DMS53 (cell line): ENCODE data around the gene NRBP1.

Experiments
- DNase-seq: peaks from one replicate; lab custom pipeline; 2025; lab: John Stamatoyannopoulos, UW

The NRBP1 gene

DNA sequence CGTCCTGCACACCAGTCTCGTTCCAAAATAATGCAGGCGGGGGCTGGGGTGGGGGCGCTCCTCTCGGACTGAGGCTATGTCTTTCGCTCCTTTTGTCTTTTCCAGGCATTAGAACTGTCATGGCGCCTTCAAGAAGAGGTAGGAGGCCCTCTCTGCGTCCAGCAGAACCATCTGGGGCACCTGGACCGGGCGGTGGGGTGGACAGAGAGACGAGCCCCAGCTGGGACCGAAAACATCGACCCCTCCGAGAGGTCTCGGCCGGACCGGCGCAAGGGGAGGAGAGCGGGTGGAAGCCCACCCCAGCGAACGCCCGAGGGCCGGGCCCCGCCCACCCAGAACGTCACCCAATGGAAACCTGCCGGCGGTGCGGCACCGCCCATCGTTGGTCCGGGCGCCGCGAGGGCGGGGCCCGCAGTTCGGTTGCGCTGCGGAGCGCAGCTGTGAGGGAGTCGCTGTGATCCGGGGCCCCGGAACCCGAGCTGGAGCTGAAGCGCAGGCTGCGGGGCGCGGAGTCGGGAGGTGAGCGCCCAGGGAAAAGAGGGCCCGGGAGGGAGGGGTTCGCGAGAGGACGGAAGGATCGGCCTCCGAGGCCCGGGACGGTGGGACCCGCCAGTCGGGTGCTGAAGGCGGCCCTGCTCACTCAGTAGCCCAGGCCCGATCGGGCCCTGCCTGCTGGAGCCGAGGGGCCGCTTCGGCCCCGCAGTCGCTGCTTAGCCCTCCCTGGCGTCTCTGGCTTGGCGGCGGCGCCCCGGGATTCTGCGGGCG is at the start of gene NRBP1:
TSS of gene NRBP1 (plus strand) at position 419 of the 765 bp plus-strand sequence. CDS start 4,643 bp downstream, outside the sequence.
- DNase-seq: peak; percentile 92

DNA sequence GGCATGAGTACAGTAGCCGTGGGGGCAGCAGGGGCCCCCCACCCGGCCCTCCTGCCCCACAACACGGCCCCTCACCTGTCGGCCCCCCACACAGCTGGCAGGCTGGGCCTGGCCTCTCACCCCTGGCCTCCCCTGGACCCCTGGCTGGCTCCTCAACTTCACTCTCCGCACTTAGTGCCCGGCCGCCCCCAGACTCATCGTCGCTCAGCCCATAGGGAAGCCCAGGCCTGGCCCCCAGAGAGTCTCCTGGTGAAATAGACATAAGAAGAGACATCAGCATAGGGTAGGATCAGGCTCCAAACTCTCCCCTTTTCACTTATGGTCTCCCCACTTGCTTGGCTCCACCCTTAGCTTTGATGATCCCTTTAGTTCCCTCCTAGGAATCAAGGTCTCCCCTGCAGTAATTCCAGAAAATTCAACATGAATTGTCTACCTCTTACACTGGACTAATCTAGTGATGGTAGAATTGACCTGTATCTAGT is 49.6 kb upstream of the NRBP1 start:
- no peak for DNase-seq

DNA sequence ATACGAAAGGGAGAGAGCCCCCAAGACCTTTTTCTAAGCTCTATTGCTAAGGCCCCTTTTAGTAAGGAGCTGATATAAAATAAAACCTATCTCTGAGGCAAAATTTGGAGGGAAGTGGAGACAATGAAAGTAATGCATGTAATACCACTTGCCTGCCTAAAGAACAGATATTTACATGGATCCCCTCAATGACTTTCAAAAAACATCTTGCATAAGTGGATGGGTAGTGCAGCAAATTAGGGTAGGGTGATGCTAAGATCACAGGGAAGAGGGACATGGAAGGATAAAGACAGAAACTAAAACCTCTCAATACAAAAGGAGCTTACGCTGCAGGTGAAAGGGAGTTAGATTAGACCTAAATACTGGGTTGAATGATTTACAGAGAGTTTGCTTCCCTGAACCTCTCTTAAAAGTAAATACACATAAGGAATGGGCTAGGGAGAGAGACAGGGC is 49.0 kb upstream of the NRBP1 start:
- DNase-seq: no peak

DNA sequence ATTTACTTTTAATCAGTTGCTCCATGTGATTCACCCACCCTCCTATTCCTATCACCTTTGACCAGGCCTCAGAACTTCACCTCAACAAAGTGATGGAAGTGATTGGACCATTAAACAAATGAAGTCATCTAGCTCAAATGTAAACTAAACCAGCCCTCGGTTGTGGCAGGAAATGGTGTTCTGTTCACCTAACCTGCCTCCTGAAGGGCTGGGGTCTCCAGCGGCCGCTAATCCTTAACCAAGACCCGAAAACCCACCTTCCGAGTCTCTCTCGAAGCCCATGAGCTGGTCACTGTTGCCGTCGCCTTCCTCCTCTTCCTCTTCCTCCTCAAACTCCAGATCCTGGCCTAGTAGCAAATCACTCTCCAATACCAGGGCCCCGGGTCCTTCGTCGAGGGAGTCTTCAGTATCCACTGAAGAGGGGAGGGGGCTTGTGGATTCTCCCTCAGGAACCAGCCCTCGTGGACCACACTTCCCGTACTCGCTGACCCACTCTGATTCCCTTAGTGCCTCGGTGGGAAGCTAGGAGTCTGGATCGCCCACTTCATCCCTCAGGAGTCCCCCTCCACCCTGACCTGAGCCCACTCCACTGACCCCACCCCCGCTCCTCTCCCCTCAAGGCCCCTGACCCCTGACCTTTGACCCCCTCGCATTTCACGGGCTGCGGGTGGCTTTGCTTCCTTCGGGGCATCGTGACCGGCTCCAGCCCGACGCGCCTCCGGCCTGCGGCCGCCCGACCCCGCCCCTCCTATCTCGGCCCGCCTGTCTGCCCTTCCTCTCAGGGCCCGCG is 48.4 kb upstream of the NRBP1 start:
- peak; percentile 70 for DNase-seq

DNA sequence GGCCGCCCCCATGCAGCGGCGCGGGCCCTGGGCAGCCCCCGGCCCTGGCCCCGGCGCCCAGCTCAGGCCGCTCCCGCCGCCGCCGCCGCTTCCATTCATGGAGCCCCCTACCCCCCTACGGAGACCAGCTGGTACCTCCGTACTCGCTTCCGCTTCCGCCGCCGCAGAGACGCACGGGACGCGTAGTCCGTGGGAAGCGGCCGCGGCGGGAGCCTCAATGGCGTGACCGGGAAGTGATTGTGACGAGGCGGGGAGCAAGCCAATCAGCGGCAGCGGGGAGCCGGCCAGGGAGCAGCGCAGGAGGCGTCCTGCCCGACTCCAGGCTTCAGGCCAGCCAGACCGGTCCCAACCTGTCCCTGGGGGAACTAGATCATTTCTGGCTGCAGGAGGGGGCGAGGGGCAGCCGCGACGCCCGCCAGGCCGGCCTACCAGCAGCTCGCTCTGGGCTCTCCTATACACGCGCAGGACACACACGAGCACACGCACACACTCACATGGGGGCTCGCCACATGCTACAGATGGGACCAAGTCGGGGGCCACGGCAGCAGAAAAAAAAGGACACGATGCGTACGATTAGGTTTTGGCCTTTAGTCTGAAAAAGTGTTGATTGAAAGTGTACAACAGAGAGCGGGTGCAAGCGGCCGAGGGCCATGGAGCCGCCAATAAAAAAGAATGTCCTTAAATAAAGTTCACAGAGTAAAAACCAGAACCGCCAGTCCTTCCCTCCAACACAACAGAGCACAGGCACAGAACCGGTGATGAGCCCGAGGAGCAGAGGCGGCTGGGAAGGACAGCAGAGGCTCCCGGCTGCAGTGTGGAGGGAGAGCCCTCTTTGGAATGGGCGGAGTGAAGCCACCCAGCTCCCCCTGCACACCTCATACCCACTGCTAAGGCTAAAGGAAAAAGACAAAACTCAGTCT is 47.5 kb upstream of the NRBP1 start, which contains the start of gene ZNF513:
TSS of gene ZNF513 (minus strand) at position 109 of the 920 bp plus-strand sequence. CDS start 208 bp downstream, outside the sequence.
- peak; percentile 97 for DNase-seq

DNA sequence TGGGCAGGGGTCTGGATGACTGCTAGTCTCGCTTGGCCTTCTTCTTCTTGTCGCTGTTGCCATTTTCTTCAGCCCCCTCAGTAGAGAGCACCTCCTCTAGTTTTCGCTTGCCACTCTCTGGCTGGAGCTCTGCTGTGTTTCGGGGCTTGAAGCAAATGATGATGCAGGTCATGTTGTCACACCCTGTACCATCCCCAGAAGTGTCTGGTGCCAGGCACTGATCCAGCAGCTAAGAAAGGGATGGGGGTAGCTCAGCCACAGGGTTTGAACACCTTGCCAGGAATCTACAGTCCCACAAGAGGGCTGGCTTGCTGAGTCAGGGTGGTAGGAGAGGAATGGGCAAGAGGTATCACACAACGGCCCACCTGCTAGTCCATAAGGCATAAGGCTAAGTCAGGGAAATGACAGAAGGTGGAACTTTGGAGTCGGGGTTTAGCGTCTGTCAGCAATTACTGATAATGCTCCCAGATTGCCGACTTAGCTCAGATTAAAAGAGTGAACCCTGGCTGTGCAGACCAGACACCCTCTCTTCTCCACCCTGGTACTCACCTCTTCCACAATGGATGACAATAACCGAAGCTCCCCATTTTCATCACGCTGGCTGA is 46.8 kb upstream of the NRBP1 start:
- no peak for DNase-seq

DNA sequence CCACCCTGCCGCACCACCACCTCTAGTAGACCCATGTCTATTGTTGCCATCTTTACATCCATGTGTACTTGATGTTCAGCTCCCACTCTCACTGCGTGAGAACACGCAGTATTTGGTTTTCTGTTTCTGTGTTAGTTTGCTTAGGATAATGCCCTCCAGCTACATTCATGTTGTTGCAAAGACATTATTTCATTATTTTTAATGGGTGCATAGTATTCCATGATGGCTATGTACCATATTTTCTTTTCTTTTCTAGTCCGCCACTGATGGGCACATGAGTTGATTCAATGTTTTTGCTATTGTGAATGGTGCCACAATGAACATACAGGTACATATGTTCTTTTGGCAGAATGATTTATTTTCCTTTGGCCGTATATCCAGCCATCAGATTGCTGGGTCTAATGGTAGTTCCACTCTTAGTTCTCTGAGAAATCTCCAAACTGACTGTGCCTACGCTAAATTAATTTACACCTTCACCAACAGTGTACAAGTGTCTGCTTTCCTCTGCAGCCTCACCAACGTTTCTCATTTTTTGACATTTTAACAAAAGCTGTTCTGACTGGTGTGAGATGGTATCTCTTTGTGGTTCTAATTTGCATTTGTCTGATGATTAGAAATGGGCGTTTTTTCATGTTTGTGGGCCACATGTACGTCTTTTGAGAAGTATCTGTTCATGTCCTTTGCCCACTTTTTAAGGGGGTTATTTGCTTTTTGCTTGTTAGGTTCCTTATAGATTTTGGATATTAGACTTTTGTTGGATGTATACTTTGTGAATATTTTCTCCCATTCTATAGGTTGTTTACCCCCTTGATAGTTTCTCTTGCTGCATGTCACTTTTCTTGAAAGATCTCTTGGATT is 37.4 kb upstream of the NRBP1 start:
- no peak for DNase-seq

DNA sequence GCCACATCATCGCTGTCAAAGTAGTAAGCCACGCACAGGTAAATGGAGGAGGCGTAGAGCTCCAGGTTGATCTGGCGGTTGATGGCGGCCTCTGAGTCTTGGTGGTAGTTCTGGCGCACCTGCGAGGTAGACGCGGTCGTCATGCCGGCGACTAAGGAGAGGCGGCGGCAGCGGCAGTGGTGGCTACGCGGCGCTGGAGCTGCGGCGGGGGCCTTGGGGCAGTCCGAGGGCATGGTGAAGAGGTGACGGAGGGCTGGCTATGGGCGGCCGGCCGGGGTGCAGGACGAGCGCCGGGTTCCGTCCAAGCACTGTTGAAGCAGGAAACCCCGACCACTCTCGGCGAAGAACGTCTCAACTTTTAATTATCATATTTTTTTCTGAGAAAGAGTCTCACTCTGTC is 35.2 kb upstream of the NRBP1 start:
- no peak for DNase-seq

DNA sequence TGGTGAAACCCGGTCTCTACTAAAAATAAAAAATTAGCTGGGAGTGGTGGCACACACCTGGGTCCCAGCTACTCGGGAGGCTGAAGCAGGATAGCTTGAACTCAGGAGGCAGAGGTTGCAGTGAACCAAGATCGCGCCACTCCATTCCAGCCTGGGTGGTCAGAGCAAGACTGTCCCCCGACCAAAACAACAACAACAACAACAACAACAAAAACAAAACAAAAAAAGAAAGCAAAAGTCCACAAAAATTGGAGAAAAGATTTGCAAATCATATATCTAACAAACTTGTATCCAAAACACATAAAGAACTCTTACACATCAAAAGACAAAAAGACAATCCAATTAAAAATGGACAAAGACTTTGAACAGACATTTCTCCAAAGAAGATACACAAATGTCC is 29.5 kb upstream of the NRBP1 start:
- no peak for DNase-seq

DNA sequence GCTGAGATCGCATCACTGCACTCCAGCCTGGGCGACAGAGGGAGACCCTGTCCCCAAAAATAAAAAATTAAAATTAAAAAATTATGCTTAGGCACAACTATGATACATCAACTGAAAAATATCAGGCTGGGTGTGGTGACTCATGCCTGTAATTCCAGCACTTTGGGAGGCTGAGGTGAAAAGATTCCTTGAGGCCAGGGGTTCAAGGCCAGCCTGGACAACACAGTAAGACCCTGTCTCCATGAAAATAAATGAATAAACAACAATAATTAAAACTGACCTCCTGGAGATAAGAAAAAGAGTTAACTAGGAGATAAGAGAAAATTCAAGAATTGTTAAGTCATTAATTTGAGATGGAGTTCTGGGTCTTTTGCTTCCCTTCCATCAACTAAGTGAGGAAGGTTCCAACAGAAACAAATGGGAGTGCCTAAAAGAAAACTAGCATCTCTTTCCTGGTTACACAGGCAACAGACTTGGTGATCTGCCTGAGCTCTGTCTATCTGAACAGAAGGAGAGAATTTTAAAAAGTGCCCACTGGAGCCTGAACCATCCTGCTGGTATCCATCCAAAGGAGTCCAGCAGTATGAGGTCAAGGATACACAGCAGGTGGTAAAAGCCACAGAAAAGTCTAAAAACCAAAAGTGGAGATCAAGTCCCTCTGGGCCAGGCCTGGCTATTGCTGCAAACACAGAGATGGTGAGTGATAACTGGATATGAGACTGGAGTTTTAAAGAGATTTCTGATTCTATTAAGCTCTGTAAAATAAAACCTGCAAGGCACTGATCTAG is 27.9 kb upstream of the NRBP1 start:
- DNase-seq: no peak

DNA sequence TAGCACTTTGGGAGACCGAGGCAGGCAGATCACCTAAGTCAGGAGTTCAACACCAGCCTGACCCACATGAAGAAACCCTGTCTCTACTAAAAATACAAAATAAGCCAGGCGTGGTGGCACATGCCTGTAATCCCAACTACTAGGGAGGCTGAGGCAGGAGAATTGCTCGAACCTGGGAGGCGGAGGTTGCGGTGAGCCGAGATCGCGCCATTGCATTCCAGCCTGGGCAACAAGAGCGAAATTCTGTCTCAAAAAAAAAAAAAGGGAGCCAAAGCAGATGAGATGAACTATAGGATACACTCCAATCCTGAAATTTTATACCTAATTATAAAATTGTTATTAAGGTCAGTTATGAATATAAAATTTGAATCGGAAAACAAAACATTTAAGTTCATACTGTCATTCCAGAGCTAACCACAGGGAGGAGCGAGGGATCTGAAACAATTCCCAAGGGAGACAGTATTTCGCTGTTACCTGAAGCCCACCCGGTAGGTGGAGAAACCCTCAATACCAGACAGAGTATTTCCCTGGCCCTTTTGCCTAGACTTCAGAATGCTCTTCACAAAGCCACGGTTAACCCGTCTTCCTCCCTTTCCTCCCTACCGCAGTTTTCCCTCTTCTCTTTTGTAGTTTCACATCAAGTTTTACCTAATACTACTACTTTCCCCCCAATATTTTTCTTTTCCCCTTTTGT is 20.5 kb upstream of the NRBP1 start:
- peak; percentile 59 for DNase-seq

DNA sequence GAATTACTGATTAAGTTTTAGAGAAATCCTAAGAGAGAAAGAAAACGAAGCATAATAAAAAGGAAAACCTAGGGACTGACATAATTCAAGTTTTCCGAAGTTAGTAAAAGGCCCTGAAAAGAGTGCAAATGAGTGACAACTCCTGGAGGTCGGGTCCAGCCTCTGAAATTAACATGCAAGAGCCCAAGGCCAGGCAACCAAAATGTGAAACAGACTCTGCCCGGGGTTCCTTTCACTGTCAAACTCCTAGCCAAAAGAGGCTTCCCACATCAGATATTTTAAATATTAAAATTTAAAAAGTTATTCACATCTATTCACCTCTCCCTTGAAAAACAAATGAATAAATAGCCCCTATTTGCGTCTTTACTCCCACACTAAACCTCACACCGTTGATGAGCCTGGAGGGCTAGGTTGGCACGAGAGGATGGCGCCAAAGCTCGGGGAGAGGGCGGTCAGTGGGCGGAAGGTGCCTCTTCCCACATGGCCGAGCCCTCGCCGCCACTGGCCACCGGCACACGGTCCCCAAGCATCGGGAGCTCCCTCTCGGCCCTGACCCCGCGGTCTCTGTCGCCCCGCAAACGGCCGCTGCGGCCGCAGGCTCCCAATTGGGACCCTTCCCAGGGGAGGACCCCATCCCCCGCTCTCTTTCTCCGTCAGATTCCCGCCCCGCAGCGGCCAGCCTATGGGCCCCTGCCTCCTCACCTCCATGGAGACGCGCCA is 19.7 kb upstream of the NRBP1 start:
- peak; percentile 63 for DNase-seq

DNA sequence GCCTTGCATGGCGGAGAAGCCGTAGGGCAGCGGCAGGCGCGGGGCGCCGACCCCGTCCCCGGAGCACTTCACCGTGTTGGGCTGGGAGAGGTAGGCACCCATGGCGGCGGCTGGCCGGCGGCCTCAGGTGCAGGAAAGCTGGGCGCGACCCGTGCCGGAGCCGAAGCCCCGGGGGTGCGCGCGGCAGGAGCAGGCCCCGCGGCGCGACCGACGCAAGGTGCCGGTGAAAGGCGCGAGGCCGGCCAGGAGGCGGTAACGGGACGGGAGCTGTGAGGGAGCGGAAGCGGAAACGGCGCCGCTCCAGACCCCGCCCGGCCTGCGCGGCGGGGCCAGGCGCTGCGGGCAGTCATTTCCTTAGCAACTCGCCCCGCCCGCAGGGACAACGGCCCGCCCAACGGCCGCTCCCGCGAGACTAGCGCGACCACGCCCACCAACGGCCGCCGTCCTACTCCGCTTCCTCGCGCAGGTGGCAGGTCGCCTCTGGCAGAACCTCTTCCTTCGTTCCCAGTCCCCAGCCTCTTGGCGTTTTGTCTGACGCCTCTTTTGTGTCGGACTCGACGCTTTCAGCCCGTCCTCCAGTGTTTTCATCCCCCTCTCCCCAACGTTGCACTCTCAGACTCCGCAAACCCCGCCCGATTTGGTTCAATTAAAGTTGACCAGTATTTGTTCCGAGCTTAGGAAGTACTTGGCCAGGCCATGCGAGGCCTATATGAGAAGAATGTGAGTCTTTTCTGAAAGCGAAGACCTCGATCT is 18.9 kb upstream of the NRBP1 start, which contains the start of gene PPM1G:
TSS of gene PPM1G (minus strand) at position 271 of the 753 bp plus-strand sequence. CDS start at position 102, 169 bp downstream.
- peak; percentile 97 for DNase-seq

DNA sequence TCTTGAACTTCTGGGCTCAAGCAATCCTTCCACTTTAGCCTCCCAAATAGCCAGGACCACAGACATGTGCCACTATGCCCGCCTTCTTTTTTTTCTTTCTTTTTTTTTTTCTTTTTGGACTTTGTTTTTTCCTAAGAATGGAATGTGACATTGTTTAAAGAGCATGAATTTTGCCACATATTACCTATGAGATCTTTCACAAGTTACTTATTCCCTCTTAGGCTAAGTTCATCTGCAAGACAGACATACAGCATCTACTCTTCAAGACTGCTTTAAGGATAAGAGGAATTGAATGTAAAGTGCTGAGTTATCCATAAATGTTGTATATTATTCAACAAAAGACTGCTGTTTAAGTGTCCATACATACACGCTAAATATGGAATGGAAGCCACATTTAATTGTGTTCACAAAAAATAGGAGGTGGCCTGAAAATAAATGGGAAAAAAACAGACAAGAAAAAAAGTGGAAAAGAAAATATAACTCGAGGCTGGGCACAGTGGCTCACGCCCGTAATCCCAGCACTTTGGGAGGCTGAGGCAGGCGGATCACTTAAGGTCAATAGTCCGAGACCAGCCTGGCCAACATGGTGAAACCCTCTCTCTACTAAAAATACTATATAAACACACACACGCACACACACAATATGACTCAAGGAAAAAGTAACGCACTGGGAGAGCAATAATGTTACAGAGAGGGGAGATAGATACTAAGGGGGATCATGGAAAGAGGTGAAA is 15.8 kb upstream of the NRBP1 start:
- DNase-seq: no peak

DNA sequence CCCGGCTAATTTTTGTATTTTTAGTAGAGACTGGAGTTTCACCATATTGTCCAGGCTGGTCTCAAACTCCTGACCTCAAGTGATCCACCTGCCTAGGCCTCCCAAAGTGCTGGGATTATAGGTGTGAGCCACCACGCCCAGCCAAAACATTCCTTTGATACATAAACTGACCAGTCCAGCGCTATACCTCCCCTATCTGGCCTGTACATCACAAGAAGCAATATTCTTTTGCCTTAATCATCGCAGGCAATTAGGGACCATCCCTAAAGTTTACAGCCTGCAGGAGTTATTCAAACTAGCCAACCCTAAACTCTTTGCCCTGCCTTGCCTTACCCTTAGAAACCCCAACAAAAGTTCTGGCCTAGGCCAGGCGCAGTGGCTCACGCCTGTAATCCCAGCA is 12.3 kb upstream of the NRBP1 start:
- DNase-seq: no peak

DNA sequence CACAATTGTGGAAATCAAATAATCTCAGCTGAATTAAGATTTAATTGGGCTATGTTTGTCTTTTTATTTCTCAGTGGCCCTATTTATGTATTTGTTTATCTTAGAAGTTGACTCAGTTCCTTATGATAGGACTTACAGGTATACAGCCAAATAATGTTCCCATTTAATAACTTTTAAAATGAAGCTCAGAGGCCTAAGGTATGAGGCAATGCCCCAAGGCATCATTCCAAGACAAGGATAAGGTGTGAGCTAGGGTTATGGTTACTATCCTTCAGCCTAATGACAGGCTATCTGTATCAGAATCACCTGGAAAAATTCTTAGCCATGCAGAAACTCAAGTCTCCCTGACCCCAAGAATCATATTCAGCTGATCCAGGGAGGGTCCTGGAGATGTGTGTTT is 7.4 kb upstream of the NRBP1 start:
- no peak for DNase-seq
